NOMO-1 (cell line): Measurements from ENCODE around the gene FAM204A.

Experiments used
- DNase-seq, 2 experiments: peaks; one replicate each; lab custom pipeline; 2025; ENCODE audit not compliant: unreplicated experiment in 2 of 2; lab: John Stamatoyannopoulos, UW

Gene FAM204A

GRCh38 chr10:118341791-118342637 is at the start of gene FAM204A:
FAM204A (minus strand) TSS chr10:118342324; CDS start chr10:118336415, 5,909 bp downstream.
- DNase-seq: peak; percentile 94 to 95

DNA sequence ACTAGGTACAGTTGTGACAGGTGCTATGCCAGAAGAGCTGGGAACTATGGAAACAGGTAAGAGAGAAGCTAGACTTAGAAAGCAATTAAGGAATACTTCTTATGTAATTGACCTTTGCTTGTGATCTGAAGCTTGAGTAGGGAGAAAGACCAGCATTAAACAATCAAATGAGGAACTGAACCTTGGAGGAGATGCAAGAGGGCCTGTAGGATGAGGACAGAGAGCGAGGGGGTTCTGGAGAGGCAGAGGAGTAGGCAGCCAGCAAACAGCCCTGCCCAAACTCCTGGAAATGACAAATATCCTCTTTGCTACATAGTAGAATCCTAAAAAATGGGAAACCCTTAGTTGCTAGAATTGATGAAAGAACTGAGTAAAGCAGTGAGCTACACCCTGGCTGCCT is 41.6 kb upstream of the FAM204A start:
- DNase-seq: peak in 1 of 2 experiments; percentile 5

DNA sequence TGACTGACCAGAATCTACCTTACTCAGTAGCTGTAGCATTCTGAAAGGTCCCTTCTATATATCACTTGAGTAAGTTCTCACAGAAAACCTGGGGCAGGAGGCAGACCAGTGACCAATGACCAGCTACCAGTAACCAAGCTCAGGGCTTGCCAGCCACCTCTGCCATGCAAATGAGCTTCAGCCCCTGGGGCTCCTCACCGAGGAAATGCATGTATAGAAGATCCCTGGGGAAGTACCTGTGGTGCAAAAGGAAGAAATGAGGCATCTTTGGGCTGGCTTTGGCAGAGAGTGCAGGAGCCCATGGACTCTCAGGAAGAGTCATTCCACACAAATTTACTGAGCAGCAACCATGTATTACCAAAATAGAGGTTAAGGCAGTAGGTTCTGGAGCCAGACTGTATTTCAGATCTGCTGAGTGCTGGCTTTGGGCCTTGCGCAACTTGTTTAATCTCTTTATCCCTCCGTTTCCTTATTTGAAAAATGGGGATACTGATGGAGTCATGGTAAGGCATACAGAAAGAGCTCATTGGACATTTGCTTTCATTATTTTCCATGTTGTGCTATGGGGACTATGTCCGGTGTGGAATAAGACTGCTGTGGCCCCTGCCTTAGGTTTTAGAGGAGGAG is 41.1 kb upstream of the FAM204A start:
- no peak for DNase-seq

DNA sequence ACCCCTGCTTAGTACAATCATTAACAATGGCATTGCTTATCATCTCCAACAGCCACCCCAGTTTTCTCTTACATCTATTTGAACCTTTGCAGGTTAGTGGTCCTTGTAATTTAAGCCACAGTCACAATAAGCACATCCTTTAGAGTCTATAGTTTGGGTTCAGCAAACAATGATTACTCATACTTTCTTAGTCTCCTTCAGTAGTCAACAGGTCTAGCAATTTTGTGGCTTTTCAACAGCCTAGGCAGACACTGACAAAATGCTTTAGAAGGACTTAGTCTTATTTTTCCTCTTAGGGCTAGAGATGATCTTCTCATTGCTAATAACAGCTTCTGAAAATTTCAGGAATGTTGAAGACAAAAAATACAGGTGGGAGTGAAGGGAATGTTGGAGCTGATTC is 32.3 kb upstream of the FAM204A start:
- DNase-seq: no peak

- no peak for DNase-seq
Measured at GRCh38 chr10:118373786-118374185, 31.7 kb upstream of the FAM204A start.

GRCh38 chr10:118370499-118370898 is 28.4 kb upstream of the FAM204A start:
- no peak for DNase-seq

GRCh38 chr10:118369641-118370205 is 27.6 kb upstream of the FAM204A start:
- no peak for DNase-seq

DNA sequence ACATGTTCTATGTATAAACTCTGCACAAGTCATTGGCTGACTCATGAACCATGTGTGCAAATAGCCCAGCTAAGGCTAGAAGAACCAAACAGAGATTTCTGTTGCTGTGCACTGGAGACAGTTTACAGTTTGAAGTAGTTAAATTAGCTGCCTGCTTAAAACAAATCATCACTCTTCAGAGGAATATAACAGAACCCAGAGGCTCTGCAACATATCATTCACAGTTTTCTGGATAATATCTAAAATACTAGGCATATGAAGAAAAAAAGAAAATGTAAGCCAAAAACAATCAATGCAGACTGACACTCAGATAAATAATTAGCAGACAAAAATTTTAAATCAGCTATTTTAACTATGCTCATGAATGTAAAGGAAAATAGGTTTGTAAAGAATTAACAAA is 23.6 kb upstream of the FAM204A start:
- no peak for DNase-seq

GRCh38 chr10:118362103-118362502 is 20.0 kb upstream of the FAM204A start:
- no peak for DNase-seq

DNA sequence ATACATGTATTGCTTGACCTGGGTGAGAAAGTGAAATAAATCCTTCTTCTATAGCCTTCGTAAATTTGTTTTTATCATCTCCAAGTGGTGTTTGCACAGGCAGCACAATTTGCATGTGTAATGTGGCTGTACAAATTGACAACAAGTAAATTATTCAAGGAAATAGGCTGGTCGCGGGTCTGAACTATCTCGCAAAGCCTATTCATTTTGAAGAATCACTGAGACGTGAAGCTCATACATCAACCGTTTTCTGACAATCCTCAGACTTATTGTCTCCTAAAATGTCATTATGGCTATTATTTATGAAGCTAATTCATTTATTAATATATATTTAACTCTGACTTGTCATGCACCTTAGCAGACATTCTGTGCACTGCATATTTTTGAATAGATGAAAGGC is 16.2 kb upstream of the FAM204A start:
- DNase-seq: no peak

- no peak for DNase-seq
Measured at GRCh38 chr10:118357841-118358240, 15.7 kb upstream of the FAM204A start.

DNA sequence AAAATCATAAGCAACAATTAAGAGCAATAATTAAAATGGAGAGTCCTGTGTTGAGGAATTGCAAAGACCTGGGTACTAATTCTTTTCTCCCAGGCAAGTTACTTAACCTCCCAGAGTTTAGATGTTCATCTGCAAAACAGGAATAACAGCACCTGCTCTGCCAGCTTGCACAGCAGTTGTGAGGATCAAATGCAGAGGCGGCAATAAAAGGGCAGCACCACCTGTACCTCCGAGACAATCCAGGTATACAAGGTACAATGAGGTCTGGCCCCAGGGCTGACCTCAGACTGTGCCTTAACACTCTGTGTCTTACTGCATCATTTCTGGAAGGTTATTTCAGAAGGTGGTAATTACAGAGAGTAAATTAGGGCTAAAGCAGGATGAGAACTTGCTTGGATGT is 14.5 kb upstream of the FAM204A start:
- DNase-seq: no peak

DNA sequence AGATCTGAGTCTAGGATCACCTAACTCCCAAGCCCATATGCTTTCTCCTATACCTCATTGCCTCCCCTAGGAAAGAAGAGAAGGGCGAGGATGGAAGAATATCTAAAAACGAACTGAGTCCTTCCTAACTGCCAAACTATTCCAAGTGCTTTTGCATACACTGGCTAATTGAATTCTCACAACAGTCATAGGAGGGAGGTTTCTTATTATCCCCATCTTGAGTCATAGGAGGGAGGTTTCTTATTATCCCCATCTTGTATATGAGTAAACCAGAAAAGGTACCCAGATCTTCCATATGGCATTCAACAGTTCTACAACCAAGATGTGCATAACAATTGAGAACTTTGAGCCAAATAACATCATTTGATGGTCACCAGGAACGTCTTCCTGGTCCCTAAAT is 13.1 kb upstream of the FAM204A start:
- DNase-seq: no peak

DNA sequence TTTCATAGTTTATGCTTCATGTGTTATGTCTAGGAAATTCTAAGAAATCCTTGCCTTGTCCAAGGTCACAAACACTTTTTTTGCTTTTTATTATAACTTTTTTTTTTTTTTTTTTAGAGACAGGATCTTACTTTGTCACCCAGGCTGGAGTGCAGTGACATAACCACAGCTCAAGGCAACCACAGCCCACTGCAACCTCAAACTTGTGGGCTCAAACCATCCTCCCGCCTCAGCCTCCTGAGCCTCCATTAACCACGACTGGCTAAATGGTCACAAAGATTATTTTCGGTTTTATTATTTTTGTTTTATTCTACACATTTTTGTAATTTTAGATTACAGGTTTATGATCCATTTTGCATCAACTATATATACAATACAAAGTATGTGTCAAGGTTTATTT is 7.1 kb upstream of the FAM204A start:
- no peak for DNase-seq

DNA sequence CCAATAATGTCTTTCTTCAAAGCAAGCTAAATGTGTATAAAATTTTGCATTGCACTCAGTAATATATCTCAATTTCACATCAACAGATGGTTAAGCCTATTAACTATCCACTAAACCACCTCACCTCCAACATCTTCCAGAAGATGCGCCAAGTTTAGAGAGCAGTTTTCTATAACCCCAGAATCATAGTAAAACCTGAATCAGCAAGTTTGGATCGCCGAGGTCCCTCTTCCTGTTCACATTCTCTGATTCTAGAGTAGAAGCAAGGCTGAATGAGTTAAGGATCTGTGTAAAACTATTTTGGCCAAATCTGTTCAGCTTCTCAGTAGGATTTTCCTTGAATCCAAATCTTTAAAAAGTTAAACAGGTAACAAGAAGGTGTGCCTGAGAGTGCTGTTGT is 1.4 kb upstream of the FAM204A start:
- no peak for DNase-seq

DNA sequence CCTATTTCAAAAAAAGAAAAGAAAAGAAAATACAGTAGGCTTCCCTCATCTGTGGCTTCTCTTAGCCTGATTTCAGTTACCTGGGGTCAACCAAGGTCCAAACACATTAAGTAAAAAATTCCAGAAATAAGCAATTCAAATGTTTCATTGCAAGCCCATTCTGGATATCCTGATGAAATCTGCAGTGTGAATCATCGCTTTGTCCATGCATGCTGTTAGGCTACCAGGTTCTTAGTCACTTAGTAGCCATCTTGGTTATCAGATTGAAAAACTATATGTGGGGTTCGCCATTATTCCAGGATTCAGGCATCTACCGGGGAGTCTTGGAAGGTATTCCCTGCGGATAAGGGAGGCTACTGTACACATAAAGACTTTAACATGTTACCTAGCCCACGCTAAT is 991 bp upstream of the FAM204A start:
- no peak for DNase-seq

- no peak for DNase-seq
Measured at GRCh38 chr10:118342638-118343020, 505 bp upstream of the FAM204A start.

- peak in 1 of 2 experiments; percentile 71 for DNase-seq
Measured at GRCh38 chr10:118340486-118340885, 1.6 kb downstream of the FAM204A start.

- DNase-seq: no peak
Measured at GRCh38 chr10:118339111-118339510, 3.0 kb downstream of the FAM204A start.

GRCh38 chr10:118337356-118337755 is 4.8 kb downstream of the FAM204A start:
- no peak for DNase-seq

DNA sequence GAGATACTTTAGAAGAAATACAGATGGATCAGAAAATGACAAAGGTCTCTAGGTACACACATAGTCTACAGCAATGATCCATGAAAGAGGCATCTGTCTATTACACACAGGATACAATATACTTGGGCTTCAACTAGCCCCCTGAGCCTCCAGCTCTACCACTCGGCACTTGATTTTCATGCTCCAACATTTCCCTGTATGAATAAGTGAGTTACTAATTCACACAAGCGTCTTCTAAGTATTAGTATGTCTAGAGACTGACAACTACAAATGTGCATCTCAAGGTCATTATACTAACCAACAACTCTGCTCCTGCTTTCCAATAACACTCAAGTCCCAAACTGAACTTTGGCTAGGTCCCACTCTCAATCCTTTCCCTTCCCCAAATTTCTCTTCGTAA is 8.3 kb downstream of the FAM204A start:
- no peak for DNase-seq
